GM19467 (cell line): ENCODE measurements around the gene FRMPD3.

ENCODE experiments used
- ATAC-seq: cut with Tn5 transposase; IDR thresholded peaks from one replicate; pipeline ENCODE4 v1.9.1; 2021; ENCODE audit warnings: mild to moderate bottlenecking, moderate library complexity; ENCODE audit not compliant: unreplicated experiment

The FRMPD3 gene

GRCh38 chrX:107477406-107477805, 28.0 kb downstream of the FRMPD3 start:
- no peak for ATAC-seq

- ATAC-seq = no peak
Measured at GRCh38 chrX:107480272-107480671, 30.8 kb downstream of the FRMPD3 start.

- no peak for ATAC-seq
Measured at GRCh38 chrX:107482046-107482445, 32.6 kb downstream of the FRMPD3 start.

GRCh38 chrX:107484002-107484726, 34.7 kb downstream of the FRMPD3 start:
- ATAC-seq = no peak

- no peak for ATAC-seq
Measured at GRCh38 chrX:107485013-107485412, 35.6 kb downstream of the FRMPD3 start.

GRCh38 chrX:107493141-107493540, 43.7 kb downstream of the FRMPD3 start:
- ATAC-seq = no peak

- ATAC-seq = no peak
Measured at GRCh38 chrX:107496786-107497185, 47.3 kb downstream of the FRMPD3 start.
